Thoracic aorta (tissue), 2 donors: ENCODE measurements around the gene MYOCD. TPM values are rescaled to one million over a fixed set of nuclear protein-coding genes. Genes with fewer than 3 reads are reported as not detected.
A peak's percentile ranks its signal among the peaks of the same experiment; 100 is the strongest.

ENCODE experiments used
- ATAC-seq: fragments of 150-250 bp; one replicate; pipeline ENCODE4 v1.8.0; 2017; ENCODE audit warnings: low read depth; ENCODE audit not compliant: insufficient number of reproducible peaks, low FRiP score
- DNase-seq: peaks from one replicate; pipeline ENCODE4 v3.0.0-alpha.2; 2020; ENCODE audit warnings: low spot score
- H3K27ac ChIP-seq, 2 donors: fragments of 200-600 bp; sonication (generic); 1 replicate in 1 of 2; 2 replicates in 1 of 2; pipeline ENCODE4 v1.5.1; 2016; ENCODE audit warnings: mild to moderate bottlenecking in 2 of 2, moderate library complexity in 2 of 2
- H3K27me3 ChIP-seq: fragments of 200-600 bp; sonication (generic); replicated peaks from 2 replicates; pipeline ENCODE4 v1.6.0; 2016; ENCODE audit warnings: mild to moderate bottlenecking; ENCODE audit not compliant: insufficient read depth
- H3K36me3 ChIP-seq: fragments of 200-600 bp; sonication (generic); one replicate; pipeline ENCODE4 v1.5.1; 2016
- H3K4me1 ChIP-seq, 2 donors: fragments of 200-600 bp; sonication (generic); 1 replicate in 1 of 2; 2 replicates in 1 of 2; pipeline versions ENCODE4 v1.5.1 to v1.6.0; 2016; ENCODE audit warnings: low read depth in 2 of 2, mild to moderate bottlenecking in 1 of 2; ENCODE audit not compliant: control insufficient read depth in 1 of 2
- H3K4me3 ChIP-seq: fragments of 200-600 bp; sonication (generic); 2 replicates; pipeline ENCODE4 v1.5.1; 2016; ENCODE audit warnings: mild to moderate bottlenecking
- H3K9me3 ChIP-seq: fragments of 200-600 bp; sonication (generic); 2 replicates; pipeline ENCODE4 v1.5.1; 2016
- CTCF ChIP-seq: fragments of 200-600 bp; sonication (generic); IDR thresholded peaks from one replicate; pipeline ENCODE4 v1.5.1; 2019; ENCODE audit warnings: antibody characterized with exemption
- total RNA-seq, 2 donors: library from RNA; depleted of rRNA; stranded (reverse); fragments of >200 nt; gene quantifications; one replicate each; pipeline versions ENCODE4 v1.1.0 to v1.2.3, GENCODE V29; 2016

Gene MYOCD
- total RNA-seq, 2 donors from 2014 or later: 102 to 113 TPM

DNA sequence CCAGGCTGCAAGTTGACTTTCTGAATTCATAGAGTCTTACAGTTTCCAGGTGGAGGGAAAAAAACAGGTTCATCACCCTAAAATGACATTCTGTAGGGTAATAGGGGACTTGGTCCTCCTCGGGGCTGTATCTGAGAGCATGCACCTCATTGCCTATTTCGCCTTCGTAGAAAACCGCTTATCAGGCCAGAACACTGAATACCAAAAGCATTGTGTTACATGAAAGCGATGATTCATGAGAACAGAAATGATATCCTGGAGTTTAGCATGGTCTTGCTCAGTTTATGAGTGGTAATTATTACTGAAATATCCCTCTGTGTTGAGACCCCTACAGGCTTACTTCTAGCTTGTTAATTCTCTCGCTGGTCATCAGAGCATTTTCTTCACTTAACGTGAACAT is 62.2 kb downstream of the MYOCD start:
- Histone ChIP-seq H3K9me3 (no peaks in the 10 kb centered on the region), H3K4me3 (no peak overlapping the region), H3K36me3 (peaks cover 6% of the 10 kb centered on the region), H3K4me1 (peaks cover 9 to 50% of the 10 kb centered on the region in 2 donors), H3K27me3 (no peaks in the 10 kb centered on the region), H3K27ac (peak overlapping the region; percentile 63 to 86)
- ATAC-seq: no peak
- no peak for TF ChIP-seq CTCF
- no peak for DNase-seq

DNA sequence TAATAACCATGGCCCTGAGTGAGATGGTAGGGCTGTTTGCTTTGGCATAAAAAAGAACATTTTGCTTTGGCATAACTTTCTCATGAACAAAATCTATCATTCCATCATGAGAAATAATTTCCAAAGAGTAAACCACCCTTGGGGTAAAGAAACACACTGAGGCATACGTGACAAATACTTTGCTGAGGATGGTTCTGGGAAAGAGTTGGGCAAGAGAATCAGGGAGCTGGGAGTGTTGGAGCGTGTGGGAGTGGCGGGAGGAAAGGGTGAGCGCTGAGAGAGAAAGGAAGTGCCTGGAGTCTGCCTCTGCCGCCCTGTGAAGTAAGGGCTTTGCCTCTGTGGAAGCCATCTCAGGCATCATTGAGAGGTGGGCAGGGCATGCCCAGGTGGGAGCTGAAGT is 63.4 kb downstream of the MYOCD start:
- Histone ChIP-seq H3K27ac (peak overlapping the region; percentile 63 to 86), H3K27me3 (no peaks in the 10 kb centered on the region), H3K9me3 (no peaks in the 10 kb centered on the region), H3K36me3 (no peaks in the 10 kb centered on the region), H3K4me1 (peaks cover 9 to 50% of the 10 kb centered on the region in 2 donors), H3K4me3 (no peak overlapping the region)
- no peak for DNase-seq
- peak; percentile 22 for ATAC-seq
- TF ChIP-seq CTCF: no peak

- peak overlapping the region; percentile 63 to 86 for H3K27ac ChIP-seq
- no peaks in the 10 kb centered on the region for H3K36me3 ChIP-seq
- TF ChIP-seq CTCF: no peak
- H3K4me1 ChIP-seq: peaks cover 9 to 50% of the 10 kb centered on the region in 2 donors
- no peak overlapping the region for H3K4me3 ChIP-seq
- ATAC-seq: no peak
- no peaks in the 10 kb centered on the region for H3K27me3 ChIP-seq
- no peaks in the 10 kb centered on the region for H3K9me3 ChIP-seq
- no peak for DNase-seq
Observed at GRCh38 chr17:12730421-12730820, 64.7 kb downstream of the MYOCD start.

DNA sequence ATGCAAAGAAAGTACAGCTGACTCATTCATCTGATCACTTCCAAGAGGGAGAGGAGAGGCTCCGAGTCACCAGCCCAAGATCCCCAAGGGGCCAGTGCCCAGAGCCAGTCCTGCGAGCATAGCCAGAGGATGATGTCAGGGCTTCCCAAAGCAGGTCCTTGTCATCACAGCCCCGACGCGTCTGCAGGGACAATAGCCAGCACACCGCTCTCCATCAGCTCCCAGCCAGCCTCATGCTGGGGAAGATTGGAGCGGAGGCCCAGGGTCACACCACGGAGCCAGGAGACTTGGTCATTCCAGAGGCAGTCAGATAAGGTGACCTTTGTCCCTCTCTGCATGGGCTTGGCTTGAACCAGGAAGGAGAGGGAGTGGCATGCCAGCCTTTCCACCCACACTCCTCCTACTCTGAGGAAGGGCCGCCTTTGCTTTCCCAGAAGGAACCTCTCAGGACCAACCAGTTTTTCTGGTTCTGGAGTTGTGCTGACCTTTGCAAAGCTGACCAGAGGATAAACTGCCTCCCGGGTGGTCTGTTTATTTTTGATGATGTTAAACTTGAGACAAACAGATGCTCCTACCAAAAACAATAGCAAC is 65.3 kb downstream of the MYOCD start:
- Histone ChIP-seq H3K27ac (peak overlapping the region; percentile 63 to 86), H3K9me3 (no peaks in the 10 kb centered on the region), H3K27me3 (no peaks in the 10 kb centered on the region), H3K4me3 (peak overlapping the region; percentile 1), H3K36me3 (peaks cover under 1% of the 10 kb centered on the region), H3K4me1 (peaks cover 9 to 50% of the 10 kb centered on the region in 2 donors)
- DNase-seq: peak; percentile 87
- TF ChIP-seq CTCF: no peak
- ATAC-seq: peak; percentile 62

GRCh38 chr17:12731839-12732238 is 66.1 kb downstream of the MYOCD start:
- no peak overlapping the region for H3K4me3 ChIP-seq
- no peak for ATAC-seq
- peaks cover 9 to 48% of the 10 kb centered on the region in 2 donors for H3K4me1 ChIP-seq
- no peaks in the 10 kb centered on the region for H3K9me3 ChIP-seq
- peak overlapping the region; percentile 63 to 86 for H3K27ac ChIP-seq
- no peak for TF ChIP-seq CTCF
- no peak for DNase-seq
- no peaks in the 10 kb centered on the region for H3K27me3 ChIP-seq
- H3K36me3 ChIP-seq: peaks cover 7% of the 10 kb centered on the region
